ENCODE data around the gene TYW5.
A peak's percentile ranks its signal among the peaks of the same experiment; 100 is the strongest.
"Not testable (repeated sequence)": the region's sequence is repeated elsewhere in the genome, so short reads cannot be mapped to it uniquely, and the experiment has no call there.

TYW5 gene

DNA sequence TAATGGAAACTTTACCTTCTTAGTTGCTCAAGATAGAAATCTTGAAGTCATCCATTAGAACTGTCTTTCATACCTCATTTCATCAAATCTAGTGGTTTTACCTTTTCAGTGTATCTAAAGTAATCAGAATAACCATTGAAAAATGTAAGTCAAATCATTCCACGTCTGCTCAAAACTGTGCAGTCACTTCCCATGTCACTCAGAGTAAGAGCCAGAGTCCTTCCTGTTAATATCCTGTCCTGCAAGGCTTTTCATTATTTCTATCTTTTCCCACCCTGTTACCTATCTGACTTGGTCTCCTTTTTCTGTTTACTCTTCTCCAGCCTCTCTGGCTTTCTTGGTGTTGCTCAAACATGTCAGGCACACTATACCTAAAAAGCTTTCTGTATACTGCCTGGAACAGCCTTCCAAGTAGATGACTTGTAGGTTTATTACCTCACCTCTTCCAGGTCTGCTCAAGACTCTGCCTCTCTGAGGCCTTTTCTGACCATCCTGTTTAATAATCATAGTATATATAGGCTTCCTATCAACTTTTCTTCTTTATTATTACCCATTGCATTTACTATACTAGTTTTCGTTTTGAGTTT is 40.8 kb downstream of the TYW5 start:
- DNase-seq (ENCODE audit: low spot score), result no peak

DNA sequence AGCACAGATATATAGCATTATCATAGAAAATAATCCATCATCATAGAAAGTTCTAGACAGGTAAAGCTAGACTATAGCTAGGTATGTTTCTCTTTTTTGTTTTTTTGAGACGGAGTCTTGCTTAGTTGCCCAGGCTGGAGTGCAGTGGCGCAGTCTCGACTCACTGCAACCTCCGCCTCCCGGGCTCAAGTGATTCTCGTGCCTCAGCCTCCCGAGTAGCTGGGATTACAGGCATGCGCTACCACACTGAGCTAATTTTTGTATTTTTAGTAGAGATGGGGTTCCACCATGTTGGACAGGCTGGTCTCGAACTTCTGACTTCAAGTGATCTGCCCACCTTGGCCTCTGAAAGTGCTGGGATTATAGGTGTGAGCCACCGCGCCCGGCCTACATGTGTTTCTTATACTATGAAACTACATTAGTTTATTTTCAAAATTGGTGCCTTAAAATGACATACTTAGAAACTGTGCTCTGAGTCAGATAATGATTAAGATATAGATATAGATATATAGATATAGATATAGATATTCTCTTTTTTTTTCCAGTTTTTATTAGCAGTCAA is 42.7 kb downstream of the TYW5 start:
- DNase-seq (ENCODE audit: low spot score), result not testable (repeated sequence)

DNA sequence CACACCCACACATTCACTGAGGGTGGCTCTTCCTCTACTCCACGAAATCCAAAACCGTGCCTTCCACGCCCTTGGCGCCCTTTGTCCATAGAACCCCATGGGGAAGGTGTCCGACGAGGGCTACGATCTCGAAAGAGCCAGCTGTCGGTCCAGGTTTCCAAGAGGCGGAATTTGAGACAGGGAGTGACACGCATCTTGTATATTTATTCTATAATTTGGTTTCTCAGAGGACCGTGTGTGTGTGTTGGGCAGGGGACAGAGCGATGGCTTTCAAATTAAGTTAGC is 43.5 kb downstream of the TYW5 start:
- DNase-seq (ENCODE audit: low spot score), result no peak

DNA sequence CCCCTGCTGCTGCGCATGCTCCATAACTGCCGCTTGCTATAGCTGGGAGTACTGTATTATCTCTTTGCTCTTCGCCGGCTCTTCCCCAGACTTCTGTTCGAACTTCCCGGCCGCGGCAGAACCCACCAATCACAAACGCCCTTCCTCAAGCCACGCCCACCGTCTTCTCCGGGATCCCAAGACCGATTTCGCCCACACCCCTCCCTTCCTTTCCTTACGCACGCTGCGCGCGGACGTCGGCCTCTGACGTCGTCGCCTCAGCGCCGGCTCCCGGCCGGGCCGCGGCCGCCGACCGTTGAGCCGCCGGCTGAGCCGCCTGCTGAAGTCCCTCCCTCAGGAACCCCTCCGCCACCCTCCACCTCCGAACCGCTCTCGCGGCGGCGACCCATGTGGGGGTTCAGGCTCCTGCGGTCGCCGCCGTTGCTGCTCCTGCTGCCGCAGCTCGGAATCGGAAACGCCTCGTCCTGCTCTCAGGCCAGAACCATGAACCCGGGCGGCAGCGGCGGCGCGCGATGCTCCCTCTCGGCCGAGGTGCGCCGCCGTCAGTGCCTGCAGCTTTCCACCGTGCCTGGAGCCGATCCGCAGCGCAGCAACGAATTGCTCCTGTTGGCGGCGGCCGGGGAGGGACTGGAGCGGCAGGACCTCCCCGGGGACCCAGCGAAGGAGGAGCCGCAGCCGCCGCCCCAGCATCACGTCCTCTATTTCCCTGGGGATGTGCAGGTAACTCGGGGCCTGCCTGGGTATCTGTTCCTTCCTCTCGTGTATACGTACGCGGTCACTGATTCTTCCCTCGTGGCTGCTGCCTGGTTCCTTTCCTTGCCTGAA is 44.0 kb downstream of the TYW5 start, which contains the start of gene C2orf69:
Gene C2orf69 (plus strand): TSS at position 242 of the 825 bp plus-strand sequence. CDS start 146 bp downstream, at position 388.
- peak; percentile 97 for DNase-seq (ENCODE audit: low spot score)

DNA sequence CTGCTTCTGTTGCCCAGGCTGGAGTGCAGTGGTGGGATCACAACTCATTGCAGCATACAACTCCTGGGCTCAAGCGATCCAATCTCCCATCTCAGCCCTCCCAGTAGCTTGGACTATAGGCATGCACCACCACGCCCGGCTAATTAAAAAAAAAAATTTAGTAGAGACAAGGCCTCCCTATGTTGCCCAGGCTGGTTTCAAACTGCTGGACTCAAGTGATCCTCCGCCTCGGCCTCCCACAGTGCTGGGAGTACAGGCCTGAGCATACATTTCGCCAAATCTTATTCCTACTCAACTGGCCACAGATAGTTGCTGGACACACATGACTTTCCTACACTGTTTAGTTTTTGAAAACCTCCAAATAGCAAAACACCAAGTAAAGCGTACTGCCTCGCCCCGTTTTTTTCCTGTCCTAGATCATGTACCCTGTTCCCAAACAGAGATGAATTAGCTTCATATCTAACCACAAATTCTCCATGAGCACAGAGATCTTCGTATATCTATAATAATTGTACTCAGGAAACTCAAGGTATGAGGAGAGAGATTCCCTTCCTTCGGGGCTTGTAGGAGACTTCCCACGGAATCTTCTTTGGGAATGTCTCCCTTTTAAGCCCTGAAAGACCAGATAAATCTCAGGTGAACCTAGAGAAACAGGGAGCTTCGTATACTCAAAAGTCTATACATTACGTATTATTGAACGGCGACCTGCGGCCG is 44.8 kb downstream of the TYW5 start:
- DNase-seq (ENCODE audit: low spot score), result no peak

DNA sequence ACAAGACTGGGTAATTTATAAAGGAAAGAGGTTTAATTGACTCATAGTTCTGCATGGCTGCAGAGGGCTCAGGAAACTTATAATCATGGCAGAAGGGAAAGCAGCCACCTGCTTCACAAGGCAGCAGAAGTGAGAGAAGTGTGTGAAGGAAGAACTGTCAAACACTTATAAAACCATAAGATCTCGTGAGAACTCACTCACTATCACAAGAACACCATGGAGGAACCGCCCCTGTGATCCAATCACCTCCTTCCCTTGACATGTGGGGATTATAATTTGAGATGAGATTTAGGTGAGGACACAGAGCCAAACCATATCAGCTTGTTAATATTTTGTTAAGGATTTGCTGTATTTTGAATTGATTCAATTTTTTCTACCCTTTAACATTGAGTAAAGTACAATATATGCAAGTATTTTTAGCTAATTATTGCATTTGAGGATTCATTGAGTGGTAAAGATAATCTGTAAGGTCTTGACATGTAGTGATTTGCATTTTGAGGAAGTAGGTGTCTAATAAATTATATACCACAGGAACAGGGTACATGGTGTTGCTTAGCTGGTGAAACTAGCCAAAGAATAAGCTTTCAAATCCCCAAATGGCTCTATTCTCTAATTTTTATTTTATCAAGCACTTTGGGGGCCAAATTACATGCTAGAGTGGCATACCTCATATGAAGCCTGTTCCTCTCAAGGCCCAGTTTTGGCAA is 48.1 kb downstream of the TYW5 start:
- DNase-seq (ENCODE audit: low spot score), result no peak

DNA sequence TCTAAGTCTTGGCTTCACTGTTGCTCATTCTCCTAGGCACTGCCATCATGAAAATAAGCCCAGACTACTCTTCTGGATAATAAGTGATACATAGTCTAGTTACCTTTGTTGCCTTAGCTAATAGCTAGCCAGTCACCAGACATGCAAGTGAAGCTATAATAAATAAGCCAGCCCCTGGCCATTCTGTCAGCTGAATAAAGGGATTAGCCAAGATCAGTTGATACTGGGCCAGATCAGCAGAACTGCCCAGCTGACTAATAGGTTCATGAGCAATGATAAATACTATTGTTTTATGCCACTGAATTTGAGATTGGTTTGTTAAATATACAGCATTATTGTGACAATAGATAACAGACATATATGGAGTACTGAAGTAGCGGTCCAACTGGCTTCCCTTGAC is 52.2 kb downstream of the TYW5 start:
- no peak for DNase-seq (ENCODE audit: low spot score)

DNA sequence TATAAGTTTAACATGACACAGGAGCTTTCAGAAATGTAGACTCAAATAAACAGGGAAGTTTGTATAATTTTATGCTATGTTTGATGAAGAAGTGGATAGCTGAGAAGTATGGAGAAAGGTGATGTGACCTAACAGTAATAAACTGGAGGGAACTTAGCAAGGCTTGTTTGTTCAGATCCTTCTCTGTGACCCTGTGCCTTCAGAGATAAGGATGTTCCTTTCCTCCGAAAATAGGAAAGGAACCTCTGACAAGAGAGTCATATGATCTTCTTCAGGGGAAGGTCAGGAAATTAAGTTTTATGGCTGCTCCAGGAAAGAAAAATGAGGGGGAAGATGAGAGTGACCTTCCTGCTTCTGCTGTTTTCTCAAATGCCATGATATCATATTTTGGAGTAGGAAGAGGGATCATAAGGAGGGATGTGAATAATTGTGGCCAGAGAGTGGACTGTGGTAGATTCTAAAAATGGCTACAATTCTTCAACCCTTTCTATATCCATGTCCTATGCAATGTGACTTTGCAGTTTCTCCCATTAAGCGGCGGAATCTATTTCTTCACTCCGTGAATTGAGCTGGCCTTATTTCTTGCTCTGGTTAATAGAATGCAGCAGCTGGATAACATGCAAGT is 52.7 kb downstream of the TYW5 start:
- DNase-seq (ENCODE audit: low spot score), result no peak

DNA sequence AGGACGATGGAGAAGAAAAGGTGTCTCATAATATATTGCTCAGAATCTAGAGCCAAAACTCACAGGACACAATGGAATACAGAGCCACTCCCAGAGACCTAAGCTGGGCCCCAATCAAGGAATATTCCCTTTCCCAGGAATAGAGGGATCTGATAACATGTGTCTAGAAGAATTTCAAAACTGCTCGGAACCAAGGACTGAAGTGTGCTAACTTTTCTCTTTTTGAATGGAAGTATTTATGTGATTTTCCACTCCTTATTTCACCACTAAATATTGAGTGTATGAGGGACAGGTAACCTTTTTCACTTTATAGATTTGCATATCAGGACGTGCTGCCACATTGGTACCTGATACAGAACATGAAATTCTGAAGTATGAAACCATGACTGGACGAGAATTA is 53.3 kb downstream of the TYW5 start:
- DNase-seq (ENCODE audit: low spot score), result no peak

DNA sequence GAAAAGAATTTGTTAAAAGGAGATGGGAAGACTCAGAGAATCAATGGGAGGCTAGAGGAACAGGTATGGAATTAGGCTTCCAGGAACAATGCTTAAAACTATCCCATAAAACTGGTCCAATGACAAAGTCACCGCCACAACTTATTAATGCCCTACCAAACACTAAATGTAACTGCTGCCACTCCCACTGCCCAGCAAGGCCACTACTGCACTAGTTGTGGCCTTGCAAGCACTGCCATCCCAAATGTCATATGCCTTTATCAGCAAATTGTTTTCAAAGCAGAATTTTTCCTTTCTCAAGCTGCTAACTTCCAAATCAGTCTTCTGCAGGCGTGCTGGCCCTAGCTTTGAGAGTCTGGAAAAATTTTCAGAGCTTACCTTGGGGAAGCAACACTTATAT is 58.7 kb downstream of the TYW5 start:
- DNase-seq (ENCODE audit: low spot score), result no peak

DNA sequence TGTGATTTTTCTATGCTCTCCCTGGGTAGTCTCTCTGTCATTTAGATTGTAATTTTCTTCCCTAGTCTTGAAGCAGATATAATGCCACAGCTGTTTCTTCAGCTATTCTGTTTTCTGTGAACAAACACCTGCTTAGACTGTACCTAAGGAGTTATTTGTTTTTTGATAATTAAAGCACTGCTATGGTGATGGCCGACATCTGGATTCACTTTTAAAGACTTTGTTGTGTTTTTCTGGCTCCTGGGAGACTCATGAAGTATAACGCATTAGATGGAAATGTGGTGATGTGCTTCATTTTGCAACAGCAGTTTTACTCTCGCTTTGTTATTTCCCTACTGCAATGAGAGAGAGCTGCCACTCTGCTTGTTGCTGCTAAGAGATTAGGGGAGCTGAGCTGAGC is 59.9 kb downstream of the TYW5 start:
- no peak for DNase-seq (ENCODE audit: low spot score)

DNA sequence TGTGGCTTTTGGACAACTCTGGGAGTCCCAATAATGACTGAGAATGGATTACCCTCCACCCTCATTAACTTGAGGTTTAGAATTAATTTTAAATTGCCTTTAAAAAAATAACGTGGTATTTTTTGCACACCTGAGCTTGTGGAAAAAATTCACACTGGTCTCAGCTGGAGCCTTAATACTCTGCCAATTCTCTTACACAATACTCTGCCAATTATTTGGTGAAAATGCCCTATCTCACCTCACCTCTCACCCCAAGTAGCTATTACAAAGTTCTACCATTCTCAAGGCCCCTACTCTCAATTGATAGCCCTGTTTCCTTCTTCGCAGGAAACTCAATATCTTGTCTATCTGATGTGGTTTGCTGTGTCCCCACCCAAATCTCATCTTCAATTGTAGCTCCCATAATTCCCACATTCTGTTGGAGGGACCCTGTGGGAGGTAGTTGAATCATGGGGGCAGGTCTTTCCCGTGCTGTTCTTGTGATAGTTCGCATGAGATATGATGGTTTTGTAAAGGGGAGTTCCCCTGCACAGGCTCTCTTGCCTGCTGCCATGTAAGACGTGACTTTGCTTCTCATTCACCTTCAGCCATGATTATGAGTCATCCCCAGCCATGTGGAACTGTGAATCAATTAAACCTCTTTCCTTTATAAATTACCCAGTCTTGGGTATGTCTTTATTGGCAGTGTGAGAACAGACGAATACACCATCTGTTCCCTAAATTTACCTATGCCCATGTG is 71.6 kb downstream of the TYW5 start:
- no peak for DNase-seq (ENCODE audit: low spot score)

DNA sequence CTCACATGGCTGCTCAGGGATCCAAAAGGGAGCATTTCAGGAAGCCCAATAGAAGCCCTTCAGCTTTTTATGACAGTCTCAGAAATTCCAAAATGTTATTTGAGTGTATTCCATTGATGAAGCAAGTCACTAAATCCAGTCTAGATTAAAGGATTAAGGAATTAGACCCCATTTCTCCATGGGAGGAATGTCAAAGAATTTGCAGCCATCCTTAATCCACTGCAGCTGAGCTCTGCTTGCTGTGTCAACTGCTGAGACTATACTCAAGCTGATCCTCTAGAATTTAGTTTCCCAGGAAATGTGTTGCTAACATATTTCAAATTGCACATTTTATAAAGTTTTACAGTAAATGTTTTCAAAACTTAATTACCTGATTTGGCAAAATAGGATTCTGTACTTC is 72.6 kb downstream of the TYW5 start:
- no peak for DNase-seq (ENCODE audit: low spot score)

Data from hematopoietic multipotent progenitor cell treated with erythropoietin and hydrocortisone succinate and interleukin-3 and kit ligand, for 15 days (in vitro differentiated cells).